Measurements from ENCODE around the gene HAGHL.

DNA sequence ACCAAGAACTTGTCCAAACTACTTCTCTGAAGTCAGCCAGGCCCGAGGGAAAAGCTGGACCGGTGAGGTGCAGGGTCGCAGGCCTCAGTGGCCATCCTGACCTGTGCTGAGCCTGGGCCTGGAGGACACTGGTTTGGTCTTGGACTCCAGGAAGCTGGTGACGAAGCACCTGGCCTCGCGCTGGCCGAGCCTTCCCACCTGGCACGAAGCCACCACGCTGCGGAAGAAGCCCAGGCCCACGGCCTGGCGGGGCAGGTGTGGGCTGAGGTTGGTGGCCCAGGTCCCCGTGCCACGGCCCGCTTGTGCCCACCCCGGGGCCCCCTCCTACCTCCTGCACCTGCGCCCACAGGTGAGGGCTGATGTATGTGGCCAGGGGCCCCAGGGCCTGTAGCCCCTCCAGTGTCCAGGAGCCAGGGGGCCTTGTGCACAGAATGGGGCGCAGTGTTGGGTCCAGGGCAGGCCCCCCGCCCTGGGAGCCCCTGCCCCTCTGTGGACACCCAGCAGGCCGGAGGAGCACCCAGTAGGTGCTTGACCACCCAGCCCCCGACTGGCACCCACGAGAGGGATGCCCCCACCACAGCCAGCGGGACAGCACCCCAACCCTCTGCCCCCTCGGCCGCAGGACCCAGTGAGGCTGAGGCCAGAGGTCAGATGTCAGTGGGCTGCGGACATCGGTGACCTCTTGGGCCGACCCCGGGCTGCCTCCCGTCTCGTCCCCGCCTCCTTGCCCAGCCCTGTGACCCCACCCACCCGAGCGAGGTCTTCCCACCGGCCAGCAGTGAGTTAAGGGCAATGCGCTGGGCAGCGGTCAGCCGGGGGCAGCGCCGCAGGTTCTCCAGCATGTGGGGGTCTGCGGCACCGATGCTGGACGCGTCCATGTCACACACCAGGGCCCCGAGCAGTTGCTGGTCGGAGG, 47.4 kb downstream of the HAGHL start:
- TF ChIP-seq EZH2phosphoT487 (IDR thresholded peaks at IDR 0.05; ENCODE audit: low read depth, severe bottlenecking, unreplicated experiment) (no peak), EZH2 (IDR thresholded peaks at IDR 0.05; ENCODE audit: borderline replicate concordance) (no peak)
- TF ChIP-seq, protein P1, sequence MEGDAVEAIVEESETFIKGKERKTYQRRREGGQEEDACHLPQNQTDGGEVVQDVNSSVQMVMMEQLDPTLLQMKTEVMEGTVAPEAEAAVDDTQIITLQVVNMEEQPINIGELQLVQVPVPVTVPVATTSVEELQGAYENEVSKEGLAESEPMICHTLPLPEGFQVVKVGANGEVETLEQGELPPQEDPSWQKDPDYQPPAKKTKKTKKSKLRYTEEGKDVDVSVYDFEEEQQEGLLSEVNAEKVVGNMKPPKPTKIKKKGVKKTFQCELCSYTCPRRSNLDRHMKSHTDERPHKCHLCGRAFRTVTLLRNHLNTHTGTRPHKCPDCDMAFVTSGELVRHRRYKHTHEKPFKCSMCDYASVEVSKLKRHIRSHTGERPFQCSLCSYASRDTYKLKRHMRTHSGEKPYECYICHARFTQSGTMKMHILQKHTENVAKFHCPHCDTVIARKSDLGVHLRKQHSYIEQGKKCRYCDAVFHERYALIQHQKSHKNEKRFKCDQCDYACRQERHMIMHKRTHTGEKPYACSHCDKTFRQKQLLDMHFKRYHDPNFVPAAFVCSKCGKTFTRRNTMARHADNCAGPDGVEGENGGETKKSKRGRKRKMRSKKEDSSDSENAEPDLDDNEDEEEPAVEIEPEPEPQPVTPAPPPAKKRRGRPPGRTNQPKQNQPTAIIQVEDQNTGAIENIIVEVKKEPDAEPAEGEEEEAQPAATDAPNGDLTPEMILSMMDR (IDR thresholded peaks at IDR 0.05; ENCODE audit: poor library complexity) = no peak
